Gastrocnemius medialis (tissue), 4 donors: ENCODE measurements around the gene CPNE5. TPM values are rescaled to one million over a fixed set of nuclear protein-coding genes. Genes with fewer than 3 reads are reported as not detected.

ENCODE experiments used
- ATAC-seq, 2 donors: fragments of 150-250 bp; one replicate each; pipeline ENCODE4 v1.9.1; 2016
- DNase-seq, 2 donors: peaks; one replicate each; pipeline ENCODE4 v3.0.0-alpha.2; 2019
- H3K27ac ChIP-seq, 4 donors: fragments of 200-600 bp; sonication (generic); 1 replicate in 1 of 4; 2 replicates in 3 of 4; pipeline ENCODE4 v1.5.1; 2016 to 2018; ENCODE audit warnings: mild to moderate bottlenecking in 2 of 4, moderate library complexity in 1 of 4
- H3K27me3 ChIP-seq, 3 donors: fragments of 200-600 bp; sonication (generic) in 2 of 3; 1 replicate in 1 of 3; 2 replicates in 2 of 3; pipeline versions ENCODE4 v1.5.1 to v1.6.0; 2016 to 2019; ENCODE audit warnings: mild to moderate bottlenecking in 1 of 3, moderate library complexity in 1 of 3
- H3K36me3 ChIP-seq, 2 donors: fragments of 200-600 bp; sonication (generic) in 1 of 2; one replicate each; pipeline ENCODE4 v1.5.1; 2017 to 2018
- H3K4me1 ChIP-seq, 2 donors: fragments of 200-600 bp; sonication (generic) in 1 of 2; one replicate each; pipeline ENCODE4 v1.5.1; 2016 to 2017; ENCODE audit warnings: mild to moderate bottlenecking in 2 of 2
- H3K4me3 ChIP-seq, 4 donors: fragments of 200-600 bp; sonication (generic) in 3 of 4; 1 replicate in 1 of 4; 2 replicates in 3 of 4; pipeline ENCODE4 v1.5.1; 2016 to 2019; ENCODE audit warnings: mild to moderate bottlenecking in 2 of 4
- H3K9me3 ChIP-seq, 3 donors: fragments of 200-600 bp; sonication (generic) in 2 of 3; 1 replicate in 1 of 3; 2 replicates in 2 of 3; pipeline ENCODE4 v1.5.1; 2016 to 2019
- CTCF ChIP-seq, 5 experiments: fragments of 450-650 bp in 3 of 5; fragments of 200-600 bp in 2 of 5; sonication (generic) in 2 of 5; IDR thresholded peaks in 4 of 5; conservative IDR thresholded peaks in 1 of 5; 1 replicate in 4 of 5; 2 replicates in 1 of 5; pipeline ENCODE4 v1.5.1; 2016 to 2019; ENCODE audit warnings: antibody characterized with exemption in 5 of 5, mild to moderate bottlenecking in 3 of 5, moderate library complexity in 3 of 5
- POLR2A ChIP-seq, 2 donors: fragments of 450-650 bp; IDR thresholded peaks; one replicate each; pipeline ENCODE4 v1.6.1; 2017; ENCODE audit warnings: antibody characterized with exemption in 2 of 2, mild to moderate bottlenecking in 2 of 2, moderate library complexity in 2 of 2
- in situ Hi-C, 4 donors: fragments of 200-750 bp; cut with MboI; loops; one replicate each; pipeline versions ENCODE4 v1.15.0 to v1.8.0; 2017; ENCODE audit warnings: low sequenced_read_pairs in 4 of 4
- intact Hi-C: fragments of 100-400 bp; cut with DNase I; formaldehyde crosslinking; loops from one replicate; pipeline ENCODE4 v1.15.1; 2023; ENCODE audit warnings: low total_unique reads
- total RNA-seq, 4 donors: library from RNA; depleted of rRNA; stranded (reverse); fragments of >200 nt; gene quantifications; one replicate each; pipeline versions ENCODE4 v1.1.0 to v1.2.3, GENCODE V29; 2016

CPNE5 gene
- total RNA-seq, 4 donors from 2014 or later: 0.11 TPM; not detected in 3

GRCh38 chr6:36780442-36781177, 58.6 kb downstream of the CPNE5 start:
- Histone ChIP-seq H3K36me3 (no peaks in the 10 kb centered on the region), H3K27ac (no peak overlapping the region), H3K4me3 (no peak overlapping the region), H3K9me3 (no peaks in the 10 kb centered on the region), H3K4me1 (no peaks in the 10 kb centered on the region), H3K27me3 (peaks cover 0 to 3% (median 0%) of the 10 kb centered on the region in 3 donors)
- in situ Hi-C loops (no loop called here), intact Hi-C loops (loop anchor here (5.0 kb wide), 1 partner anchor 37 kb away; no protein-coding TSS in a partner anchor)
- no peak for DNase-seq
- TF ChIP-seq CTCF (IDR thresholded peaks at IDR 0.05 in 4 of 5, conservative IDR thresholded peaks at IDR 0.05 in 1 of 5): no peak
- no peak for TF ChIP-seq POLR2A (IDR thresholded peaks at IDR 0.05)
- ATAC-seq: no peak

GRCh38 chr6:36779227-36779626, 60.0 kb downstream of the CPNE5 start:
- TF ChIP-seq CTCF (IDR thresholded peaks at IDR 0.05 in 4 of 5, conservative IDR thresholded peaks at IDR 0.05 in 1 of 5) (no peak), POLR2A (IDR thresholded peaks at IDR 0.05) (no peak)
- Histone ChIP-seq H3K9me3 (no peaks in the 10 kb centered on the region), H3K27ac (no peak overlapping the region), H3K4me1 (no peaks in the 10 kb centered on the region), H3K36me3 (no peaks in the 10 kb centered on the region), H3K27me3 (peaks cover 0 to 3% (median 0%) of the 10 kb centered on the region in 3 donors), H3K4me3 (no peak overlapping the region)
- intact Hi-C loops (no loop called here), in situ Hi-C loops (no loop called here)
- ATAC-seq (no peak), DNase-seq (no peak)

- in situ Hi-C loops: no loop called here
- no peak for DNase-seq
- TF ChIP-seq CTCF (IDR thresholded peaks at IDR 0.05 in 4 of 5, conservative IDR thresholded peaks at IDR 0.05 in 1 of 5) (no peak), POLR2A (IDR thresholded peaks at IDR 0.05) (no peak)
- Histone ChIP-seq H3K36me3 (no peaks in the 10 kb centered on the region), H3K9me3 (no peaks in the 10 kb centered on the region), H3K27me3 (peaks cover 0 to 3% (median 0%) of the 10 kb centered on the region in 3 donors), H3K4me3 (no peak overlapping the region), H3K27ac (no peak overlapping the region), H3K4me1 (no peaks in the 10 kb centered on the region)
- intact Hi-C loops: no loop called here
- ATAC-seq: no peak
Measured at GRCh38 chr6:36777801-36778200, 61.4 kb downstream of the CPNE5 start.

GRCh38 chr6:36776167-36776566, 63.1 kb downstream of the CPNE5 start:
- in situ Hi-C loops: no loop called here

More at GRCh38 chr6:36776167-36776566, 63.1 kb downstream of the CPNE5 start:
- Histone ChIP-seq H3K4me1 (no peaks in the 10 kb centered on the region), H3K27me3 (peaks cover 0 to 3% (median 0%) of the 10 kb centered on the region in 3 donors), H3K4me3 (no peak overlapping the region), H3K27ac (no peak overlapping the region), H3K9me3 (no peaks in the 10 kb centered on the region), H3K36me3 (no peaks in the 10 kb centered on the region)
- intact Hi-C loops: no loop called here
- no peak for DNase-seq
- no peak for ATAC-seq
- TF ChIP-seq CTCF (IDR thresholded peaks at IDR 0.05 in 4 of 5, conservative IDR thresholded peaks at IDR 0.05 in 1 of 5): no peak
- no peak for TF ChIP-seq POLR2A (IDR thresholded peaks at IDR 0.05)
